ENCODE results near the gene MARCHF10.
"Not testable (repeated sequence)": the region's sequence is repeated elsewhere in the genome, so short reads cannot be mapped to it uniquely, and the experiment has no call there.

Gene MARCHF10

GRCh38 chr17:62702746-62703260 lies 105.3 kb downstream of the MARCHF10 start:
- intact Hi-C loops (cut with DNase I; ENCODE audit: low total_unique reads) = loop anchor here (5.0 kb wide), 1 partner anchor 264 kb away; the partner anchor contains the start of gene TANC2
- no peak for TF ChIP-seq CTCF (IDR thresholded peaks at IDR 0.05)
- H3K36me3 ChIP-seq = no peaks in the 10 kb centered on the region
- peaks cover 0 to 29% (median 11%) of the 10 kb centered on the region in 4 donors for H3K4me1 ChIP-seq
- no peaks in the 10 kb centered on the region for H3K9me3 ChIP-seq
- peak in 1 of 2 donors; percentile 61 for DNase-seq
- H3K27ac ChIP-seq = no peak overlapping the region
- peaks cover 0 to 34% of the 10 kb centered on the region in 2 donors for H3K27me3 ChIP-seq
- H3K4me3 ChIP-seq = no peak overlapping the region

- no peaks in the 10 kb centered on the region for H3K9me3 ChIP-seq
- H3K27ac ChIP-seq = no peak overlapping the region
- no peak for TF ChIP-seq CTCF (IDR thresholded peaks at IDR 0.05)
- H3K4me1 ChIP-seq = peaks cover 0 to 35% (median 19%) of the 10 kb centered on the region in 4 donors
- H3K36me3 ChIP-seq = no peaks in the 10 kb centered on the region
- intact Hi-C loops (cut with DNase I; ENCODE audit: low total_unique reads) = loop anchor here (5.0 kb wide), 1 partner anchor 266 kb away; the partner anchor contains the start of gene TANC2
- peaks cover 0 to 33% of the 10 kb centered on the region in 2 donors for H3K27me3 ChIP-seq
- no peak overlapping the region for H3K4me3 ChIP-seq
- peak in 1 of 2 donors; percentile 41 for DNase-seq
Measured at GRCh38 chr17:62701706-62702085, 106.4 kb downstream of the MARCHF10 start.

- Histone ChIP-seq H3K9me3 (no peaks in the 10 kb centered on the region), H3K4me1 (peaks cover 0 to 38% (median 21%) of the 10 kb centered on the region in 4 donors), H3K4me3 (no peak overlapping the region), H3K27me3 (peaks cover 0 to 30% of the 10 kb centered on the region in 2 donors), H3K36me3 (no peaks in the 10 kb centered on the region), H3K27ac (no peak overlapping the region)
- TF ChIP-seq CTCF (IDR thresholded peaks at IDR 0.05) = no peak
- DNase-seq = peak in 1 of 2 donors; percentile 40
- intact Hi-C loops (cut with DNase I; ENCODE audit: low total_unique reads) = loop anchor here (5.0 kb wide), 1 partner anchor 266 kb away; the partner anchor contains the start of gene TANC2
Measured at GRCh38 chr17:62700964-62701705, 107.0 kb downstream of the MARCHF10 start.

- peaks cover 0 to 24% of the 10 kb centered on the region in 2 donors for H3K27me3 ChIP-seq
- H3K27ac ChIP-seq; intact Hi-C loops (cut with DNase I; ENCODE audit: low total_unique reads); H3K4me3 ChIP-seq; H3K9me3 ChIP-seq; H3K36me3 ChIP-seq: not testable (repeated sequence)
- peak in 1 of 2 donors; percentile 40 for DNase-seq
- H3K4me1 ChIP-seq = peaks cover 0 to 14% (median 11%) of the 10 kb centered on the region in 4 donors
Measured at GRCh38 chr17:62698459-62698858, 109.7 kb downstream of the MARCHF10 start.

- H3K27me3 ChIP-seq = peaks cover 0 to 14% of the 10 kb centered on the region in 2 donors
- no peaks in the 10 kb centered on the region for H3K9me3 ChIP-seq
- H3K36me3 ChIP-seq = peaks cover 0 to 6% (median 2%) of the 10 kb centered on the region in 3 donors
- no peak overlapping the region for H3K4me3 ChIP-seq
- DNase-seq = peak in 1 of 2 donors; percentile 76
- peaks cover 0 to 10% (median 9%) of the 10 kb centered on the region in 4 donors for H3K4me1 ChIP-seq
- intact Hi-C loops (cut with DNase I; ENCODE audit: low total_unique reads) = no loop called here
- no peak for TF ChIP-seq CTCF (IDR thresholded peaks at IDR 0.05)
- H3K27ac ChIP-seq = peak overlapping the region in 1 of 2 donors; percentile 39
Measured at GRCh38 chr17:62696726-62697490, 111.2 kb downstream of the MARCHF10 start.

Measured in tibial artery (tissue), 4 donors.